PFSK-1 (cell line): ENCODE measurements around the gene NNAT.

Source experiments
- FOXP2 ChIP-seq: optimal IDR thresholded peaks from 2 replicates; pipeline ENCODE3; 2011; ENCODE audit warnings: borderline replicate concordance, control low read depth, inconsistent platforms; ENCODE audit not compliant: insufficient read depth; ENCODE audit errors: extremely low read length, extremely low read depth
- POLR2AphosphoS5 ChIP-seq: IDR thresholded peaks from 2 replicates; pipeline ENCODE4 v1.6.1; 2012; ENCODE audit warnings: low read depth, mild to moderate bottlenecking, control low read depth, low read length, moderate library complexity
- REST ChIP-seq, 2 experiments: IDR thresholded peaks; 2 replicates each; pipeline versions ENCODE4 v1.6.1 to v1.8.0; 2011 to 2012; ENCODE audit warnings: low read depth in 2 of 2, low read length in 2 of 2, control low read depth in 1 of 2, inconsistent platforms in 1 of 2, mild to moderate bottlenecking in 1 of 2, moderate library complexity in 1 of 2; ENCODE audit not compliant: insufficient read depth in 1 of 2
- SIN3A ChIP-seq: IDR thresholded peaks from 2 replicates; pipeline ENCODE4 v1.6.1; 2012; ENCODE audit warnings: mild to moderate bottlenecking, low read length, moderate library complexity, borderline replicate concordance; ENCODE audit not compliant: insufficient read depth
- TAF1 ChIP-seq: IDR thresholded peaks from 2 replicates; pipeline ENCODE4 v1.6.1; 2012; ENCODE audit warnings: low read length, control low read depth, borderline replicate concordance; ENCODE audit not compliant: insufficient read depth

The NNAT gene

GRCh38 chr20:37494301-37494700 is 26.7 kb upstream of the NNAT start:
- TF ChIP-seq TAF1, result no peak
- TF ChIP-seq SIN3A, result no peak
- TF ChIP-seq FOXP2, result no peak
- TF ChIP-seq POLR2AphosphoS5, result no peak
- no peak for TF ChIP-seq REST (IDR thresholded peaks at IDR 0.05; ENCODE audit: insufficient read depth in 1 of 2, low read depth in 2 of 2, low read length in 2 of 2)

- no peak for TF ChIP-seq TAF1
- TF ChIP-seq FOXP2, result no peak
- TF ChIP-seq SIN3A, result no peak
- TF ChIP-seq REST (IDR thresholded peaks at IDR 0.05; ENCODE audit: insufficient read depth in 1 of 2, low read depth in 2 of 2, low read length in 2 of 2), result no peak
- no peak for TF ChIP-seq POLR2AphosphoS5
Observed at GRCh38 chr20:37494796-37495195, 26.3 kb upstream of the NNAT start.

- TF ChIP-seq TAF1 (no peak), POLR2AphosphoS5 (no peak), FOXP2 (no peak), SIN3A (no peak), REST (IDR thresholded peaks at IDR 0.05; ENCODE audit: insufficient read depth in 1 of 2, low read depth in 2 of 2, low read length in 2 of 2) (no peak)
Observed at GRCh38 chr20:37498066-37498665, 22.9 kb upstream of the NNAT start.

- TF ChIP-seq REST (IDR thresholded peaks at IDR 0.05; ENCODE audit: insufficient read depth in 1 of 2, low read depth in 2 of 2, low read length in 2 of 2) (no peak), FOXP2 (no peak), POLR2AphosphoS5 (no peak), SIN3A (no peak), TAF1 (no peak)
Observed at GRCh38 chr20:37500311-37500710, 20.7 kb upstream of the NNAT start.

- no peak for TF ChIP-seq SIN3A
- no peak for TF ChIP-seq TAF1
- no peak for TF ChIP-seq REST (IDR thresholded peaks at IDR 0.05; ENCODE audit: insufficient read depth in 1 of 2, low read depth in 2 of 2, low read length in 2 of 2)
- no peak for TF ChIP-seq FOXP2
- TF ChIP-seq POLR2AphosphoS5, result no peak
Observed at GRCh38 chr20:37501940-37502339, 19.1 kb upstream of the NNAT start.
